Ammon's horn (tissue), 1 donor: ENCODE data around the gene NOTCH3.

ENCODE experiments used
- DNase-seq: peaks from one replicate; pipeline ENCODE4 v3.0.0-alpha.2; 2016; ENCODE audit warnings: low spot score

The NOTCH3 gene

GRCh38 chr19:15195371-15196334, 5.1 kb downstream of the NOTCH3 start:
- DNase-seq, result no peak

- no peak for DNase-seq
Measured at GRCh38 chr19:15194938-15195337, 5.9 kb downstream of the NOTCH3 start.

GRCh38 chr19:15191982-15192381, 8.8 kb downstream of the NOTCH3 start:
- DNase-seq, result no peak

GRCh38 chr19:15191514-15191913, 9.3 kb downstream of the NOTCH3 start:
- no peak for DNase-seq

GRCh38 chr19:15188851-15189250, 11.9 kb downstream of the NOTCH3 start:
- no peak for DNase-seq

GRCh38 chr19:15187026-15188007, 13.5 kb downstream of the NOTCH3 start:
- no peak for DNase-seq

- no peak for DNase-seq
Measured at GRCh38 chr19:15185188-15185587, 15.6 kb downstream of the NOTCH3 start.

GRCh38 chr19:15184776-15185175, 16.0 kb downstream of the NOTCH3 start:
- DNase-seq, result no peak

GRCh38 chr19:15181394-15181793, 19.4 kb downstream of the NOTCH3 start:
- no peak for DNase-seq

GRCh38 chr19:15180451-15181390, 20.1 kb downstream of the NOTCH3 start:
- DNase-seq, result no peak

GRCh38 chr19:15178629-15179308, 22.0 kb downstream of the NOTCH3 start:
- DNase-seq, result no peak

GRCh38 chr19:15177269-15178116, 23.3 kb downstream of the NOTCH3 start:
- peak; percentile 83 for DNase-seq

- no peak for DNase-seq
Measured at GRCh38 chr19:15175609-15176008, 25.2 kb downstream of the NOTCH3 start.

GRCh38 chr19:15173746-15174404, 26.9 kb downstream of the NOTCH3 start:
- DNase-seq, result no peak

GRCh38 chr19:15170345-15170744, 30.4 kb downstream of the NOTCH3 start:
- DNase-seq, result no peak

- no peak for DNase-seq
Measured at GRCh38 chr19:15169541-15170285, 31.1 kb downstream of the NOTCH3 start.

- DNase-seq, result no peak
Measured at GRCh38 chr19:15166700-15167099, 34.1 kb downstream of the NOTCH3 start.
